HG03280 (cell line): ENCODE measurements around the gene MON1A.
"Not testable (repeated sequence)": the region's sequence is repeated elsewhere in the genome, so short reads cannot be mapped to it uniquely, and the experiment has no call there.

Experiments
- ATAC-seq: cut with Tn5 transposase; IDR thresholded peaks from one replicate; pipeline ENCODE4 v1.9.1; 2021; ENCODE audit warnings: mild to moderate bottlenecking, moderate library complexity; ENCODE audit not compliant: unreplicated experiment

MON1A gene, protein sequence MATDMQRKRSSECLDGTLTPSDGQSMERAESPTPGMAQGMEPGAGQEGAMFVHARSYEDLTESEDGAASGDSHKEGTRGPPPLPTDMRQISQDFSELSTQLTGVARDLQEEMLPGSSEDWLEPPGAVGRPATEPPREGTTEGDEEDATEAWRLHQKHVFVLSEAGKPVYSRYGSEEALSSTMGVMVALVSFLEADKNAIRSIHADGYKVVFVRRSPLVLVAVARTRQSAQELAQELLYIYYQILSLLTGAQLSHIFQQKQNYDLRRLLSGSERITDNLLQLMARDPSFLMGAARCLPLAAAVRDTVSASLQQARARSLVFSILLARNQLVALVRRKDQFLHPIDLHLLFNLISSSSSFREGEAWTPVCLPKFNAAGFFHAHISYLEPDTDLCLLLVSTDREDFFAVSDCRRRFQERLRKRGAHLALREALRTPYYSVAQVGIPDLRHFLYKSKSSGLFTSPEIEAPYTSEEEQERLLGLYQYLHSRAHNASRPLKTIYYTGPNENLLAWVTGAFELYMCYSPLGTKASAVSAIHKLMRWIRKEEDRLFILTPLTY

DNA sequence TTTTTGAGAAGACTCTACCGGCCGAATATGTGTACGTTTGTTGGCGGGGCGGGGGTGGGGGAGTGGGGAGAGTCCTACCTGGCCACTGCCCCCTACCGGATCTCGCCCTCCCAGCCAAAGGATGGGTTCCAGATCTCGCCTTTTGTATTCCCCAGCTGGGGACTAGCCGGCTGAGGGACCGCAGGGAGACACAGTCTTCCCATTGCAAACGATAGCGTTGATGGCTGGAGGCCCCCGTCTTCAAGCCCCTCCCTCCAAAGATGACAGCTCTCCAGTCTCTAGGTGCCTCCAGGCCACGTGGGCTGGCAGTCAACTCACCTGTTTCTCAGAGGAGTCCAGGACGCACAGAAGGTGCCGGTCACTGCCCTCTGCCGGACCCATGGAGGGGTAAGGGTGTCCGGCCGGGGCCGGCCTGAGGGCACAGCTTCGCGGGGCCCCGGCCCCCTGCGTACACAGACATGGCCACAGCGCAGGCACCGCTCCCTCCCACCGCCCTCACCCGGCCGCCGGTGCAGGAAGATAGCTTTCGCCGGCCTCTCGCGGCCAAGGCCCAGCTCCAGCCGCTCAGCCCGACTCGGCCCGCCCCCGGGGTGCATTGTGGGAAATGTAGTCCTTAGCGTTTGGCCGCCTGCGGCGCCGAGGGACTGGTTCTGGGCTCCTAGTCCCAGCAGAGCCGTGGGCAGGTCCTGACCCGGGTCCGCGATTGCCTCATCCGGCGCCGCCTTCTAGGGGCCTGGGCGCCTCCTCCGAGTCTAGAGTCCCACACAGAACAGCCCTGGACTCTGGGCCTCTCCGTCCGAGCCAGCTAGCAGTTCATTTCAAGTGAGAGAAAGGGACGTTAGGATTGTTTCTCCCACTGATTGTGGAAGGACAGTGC is at the start of gene MON1A:
Gene MON1A (minus strand): TSS at position 521 of the 877 bp plus-strand sequence. CDS start 16,465 bp downstream, outside the sequence.
- peak; percentile 94 for ATAC-seq

DNA sequence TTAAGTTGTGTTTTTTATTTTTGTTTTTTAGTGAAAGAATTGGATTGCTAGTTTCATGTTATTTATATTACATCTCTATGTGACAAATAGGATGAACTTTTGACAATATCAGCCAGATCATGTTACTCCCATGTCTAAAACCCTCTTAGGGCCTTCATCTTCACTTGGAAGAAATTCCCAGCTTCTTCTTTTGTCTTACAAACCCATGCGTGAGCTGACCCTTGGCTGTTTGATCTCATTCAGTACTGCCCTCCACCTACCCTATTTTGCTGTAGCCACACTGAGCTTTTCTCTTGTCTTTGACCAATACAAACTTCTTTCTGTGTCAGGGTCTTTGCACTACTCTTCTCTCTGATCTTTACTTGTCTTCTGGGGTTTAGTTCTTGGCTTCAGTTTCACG is 47.3 kb upstream of the MON1A start:
- no peak for ATAC-seq

DNA sequence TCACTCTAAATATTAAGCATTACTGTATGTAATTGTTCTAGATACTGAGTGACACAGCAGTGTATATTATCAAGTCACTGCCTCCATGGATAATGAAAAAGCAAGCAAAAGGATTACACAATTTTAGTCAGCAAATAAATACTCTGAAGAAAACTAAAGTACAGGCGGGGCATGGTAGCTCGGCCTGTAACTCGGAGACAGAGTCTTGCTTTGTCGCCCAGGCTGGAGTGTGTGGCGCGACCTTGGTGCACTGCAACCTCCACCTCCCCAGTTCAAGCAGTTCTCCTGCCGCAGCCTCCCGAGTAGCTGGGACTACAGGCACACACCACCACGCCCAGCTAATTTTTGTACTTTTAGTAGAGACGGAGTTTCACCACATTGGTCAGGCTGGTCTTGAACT is 43.0 kb upstream of the MON1A start:
- no peak for ATAC-seq

DNA sequence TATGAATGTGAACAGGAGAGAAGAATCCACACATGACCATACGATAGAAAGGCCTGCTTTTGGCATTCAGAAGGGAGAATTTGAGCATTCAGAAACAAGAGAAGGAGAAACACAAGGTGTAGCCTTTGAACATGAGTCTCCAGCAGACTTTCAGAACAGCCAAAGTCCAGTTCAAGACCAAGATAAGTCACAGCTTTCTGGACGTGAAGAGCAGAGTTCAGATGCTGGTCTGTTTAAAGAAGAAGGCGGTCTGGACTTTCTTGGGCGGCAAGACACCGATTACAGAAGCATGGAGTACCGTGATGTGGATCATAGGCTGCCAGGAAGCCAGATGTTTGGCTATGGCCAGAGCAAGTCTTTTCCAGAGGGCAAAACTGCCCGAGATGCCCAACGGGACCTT is 38.7 kb upstream of the MON1A start:
- ATAC-seq: no peak

DNA sequence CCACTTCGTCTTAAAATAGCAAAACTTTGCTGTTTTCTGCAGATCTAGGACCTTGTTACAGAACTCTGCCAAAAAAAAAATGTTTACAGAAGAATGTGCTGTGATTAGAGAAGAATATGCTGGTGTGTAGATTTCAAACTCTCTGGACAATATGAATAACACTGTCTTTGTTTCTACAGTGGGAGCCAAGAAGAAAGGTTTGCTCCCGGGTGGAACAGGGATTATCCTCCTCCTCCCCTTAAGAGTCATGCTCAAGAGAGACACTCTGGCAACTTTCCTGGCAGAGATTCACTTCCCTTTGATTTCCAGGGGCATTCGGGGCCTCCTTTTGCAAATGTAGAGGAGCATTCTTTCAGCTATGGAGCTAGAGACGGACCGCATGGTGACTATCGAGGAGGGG is 37.7 kb upstream of the MON1A start:
- no peak for ATAC-seq

DNA sequence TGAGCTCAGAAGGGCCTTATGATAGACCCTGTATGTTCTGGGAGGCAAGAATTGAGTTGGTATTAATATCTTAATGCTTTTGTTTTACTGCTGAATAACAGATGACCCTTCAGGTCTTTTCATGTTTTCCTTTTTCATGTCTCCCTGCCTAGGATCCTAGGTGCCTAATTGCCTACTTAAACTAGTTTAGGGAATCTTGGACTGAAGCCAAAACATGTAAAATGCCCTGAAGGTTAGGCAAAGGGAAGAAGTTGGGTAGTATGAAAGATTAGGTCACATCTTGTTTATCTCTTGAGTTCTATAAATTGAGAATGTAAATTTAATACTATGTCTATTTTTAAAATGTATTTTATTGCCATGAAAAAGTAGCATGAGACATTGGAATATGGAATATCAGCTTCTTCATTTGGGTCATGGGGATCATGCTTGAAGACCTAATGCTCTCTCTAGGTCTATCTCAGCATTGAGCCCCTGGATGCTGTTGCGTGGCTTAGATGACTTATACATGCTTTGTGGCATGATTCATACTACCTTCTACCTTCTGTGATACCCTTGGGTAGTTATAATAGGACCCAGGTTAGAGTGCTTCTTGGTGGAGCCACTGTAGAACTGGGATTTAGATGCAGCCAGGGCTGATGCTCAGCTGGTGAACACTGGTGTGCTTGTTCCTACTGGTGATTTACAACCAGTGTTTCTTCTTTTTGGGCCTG is 36.8 kb upstream of the MON1A start:
- no peak for ATAC-seq

DNA sequence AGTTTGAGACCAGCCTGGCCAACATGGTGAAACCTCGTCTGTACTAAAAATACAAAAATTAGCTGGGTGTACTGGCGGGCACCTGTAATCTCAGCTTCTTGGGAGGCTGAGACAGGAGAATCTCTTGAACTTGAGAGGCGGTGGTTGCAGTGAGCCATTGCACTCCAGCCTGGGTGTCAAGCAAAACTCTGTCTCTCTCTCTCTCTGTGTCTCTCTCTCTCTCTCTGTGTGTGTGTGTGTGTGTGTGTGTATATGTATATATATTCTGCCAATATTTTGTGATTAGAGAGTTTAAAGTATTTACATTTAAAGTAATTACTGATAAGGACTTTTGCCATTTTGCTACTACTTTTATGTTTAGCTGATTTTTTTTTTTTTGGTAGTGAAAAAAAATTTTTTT is 26.0 kb upstream of the MON1A start:
- ATAC-seq: no peak

DNA sequence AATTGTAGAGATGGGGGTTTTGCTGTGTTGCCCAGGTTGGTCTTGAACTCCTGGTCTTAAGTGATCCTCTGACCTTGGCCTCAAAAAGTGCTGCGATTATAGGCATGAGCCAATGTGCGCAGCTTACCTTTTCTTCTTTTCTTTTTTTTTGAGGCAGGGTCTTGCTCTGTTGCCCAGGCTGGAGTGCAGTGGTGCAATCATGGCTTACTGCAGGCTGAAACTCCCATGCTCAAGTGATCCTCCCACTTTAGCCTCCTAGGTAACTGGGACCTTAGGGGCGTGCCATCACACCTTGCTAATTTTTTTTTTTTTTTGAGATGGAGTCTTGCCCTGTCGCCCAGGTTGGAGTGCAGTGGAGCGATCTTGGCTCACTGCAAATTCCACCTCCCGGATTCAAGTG is 23.3 kb upstream of the MON1A start:
- no peak for ATAC-seq

DNA sequence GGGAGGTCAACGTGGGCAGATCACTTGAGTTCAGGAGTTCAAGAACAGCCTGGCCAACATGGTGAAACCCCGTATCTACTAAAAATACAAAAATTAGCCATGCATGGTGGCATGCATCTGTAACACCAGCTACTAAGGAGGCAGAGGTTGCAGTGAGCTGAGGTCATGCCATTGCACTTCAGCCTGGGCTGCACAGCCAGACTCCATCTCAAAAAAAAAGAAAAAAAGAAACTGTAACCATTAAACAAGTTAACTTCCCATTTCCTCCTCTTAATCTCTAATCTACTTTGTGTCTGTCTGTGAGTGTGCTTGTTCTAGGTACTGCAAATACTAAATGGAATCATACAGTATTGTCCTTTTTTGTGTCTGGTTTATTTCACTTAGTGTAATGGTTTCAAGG is 13.0 kb upstream of the MON1A start:
- ATAC-seq: no peak

DNA sequence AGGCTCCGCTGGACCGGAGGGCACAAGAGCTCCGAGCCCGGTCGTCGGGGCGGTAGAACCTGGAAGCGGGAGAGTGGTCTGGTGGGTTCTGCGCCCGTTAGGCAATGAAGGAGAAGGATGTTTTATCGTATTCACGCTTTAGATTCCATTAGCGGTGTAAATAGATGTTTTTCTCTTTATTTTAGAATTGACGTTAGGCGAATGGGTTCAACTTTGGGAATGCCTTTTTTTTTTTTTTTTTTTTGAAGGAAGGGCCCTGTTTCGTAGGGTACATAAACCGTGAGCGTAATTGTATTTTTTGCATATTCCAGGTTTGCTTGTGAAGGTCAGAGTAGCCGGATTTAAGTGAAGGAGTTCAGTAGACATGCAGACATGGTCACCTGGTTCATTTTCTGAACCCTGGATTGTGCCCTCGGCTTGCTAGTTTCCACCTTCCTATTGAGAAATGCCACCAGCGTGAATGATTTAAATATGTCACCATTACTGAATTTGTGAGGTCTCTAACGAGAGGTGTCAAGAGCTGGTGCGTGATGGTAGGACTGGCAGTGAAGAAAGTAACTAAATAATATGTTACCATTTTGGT is 11.1 kb upstream of the MON1A start:
- no peak for ATAC-seq

DNA sequence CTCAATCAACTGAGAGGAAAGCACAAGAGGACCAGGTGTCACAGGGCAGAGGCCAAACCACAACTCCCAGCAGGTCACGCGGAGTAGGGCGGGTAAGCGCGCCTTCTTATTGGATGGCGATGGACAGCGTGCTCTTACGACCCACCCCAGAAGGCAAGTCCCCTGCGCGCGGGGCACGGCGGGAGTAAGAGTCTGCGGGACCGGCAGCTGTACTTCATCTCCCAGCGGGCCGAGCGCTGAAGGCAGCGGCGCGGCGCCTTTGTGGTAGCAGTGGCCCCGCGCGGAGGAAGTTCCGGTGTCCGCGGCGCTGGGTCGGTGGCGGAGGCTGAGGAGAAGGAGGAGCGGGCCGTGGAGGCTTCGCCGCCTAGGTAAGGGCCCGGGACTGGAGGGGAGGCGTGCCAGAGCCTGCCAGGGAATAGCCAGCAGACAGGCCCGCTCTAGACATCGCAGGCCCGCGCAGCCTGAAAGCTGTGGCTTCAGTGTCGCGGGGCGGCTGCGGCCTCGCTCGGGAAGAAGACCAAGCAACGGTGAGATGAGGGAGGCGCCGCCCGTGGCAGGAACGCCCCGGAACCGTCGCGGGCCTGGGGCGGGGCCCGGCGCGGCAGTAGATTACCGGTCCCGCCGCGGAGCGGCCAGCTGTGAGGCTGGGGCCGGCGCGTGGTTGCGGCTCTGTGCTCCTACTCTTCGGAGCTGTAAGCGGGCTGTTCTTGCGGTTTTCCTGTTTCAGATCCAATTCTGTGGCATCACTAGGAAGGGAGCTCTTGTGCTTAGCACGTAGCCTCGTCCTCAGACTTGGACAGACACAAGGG is 10.5 kb upstream of the MON1A start, which contains the start of gene RBM6:
Gene RBM6 (plus strand): TSS at position 293 of the 809 bp plus-strand sequence. CDS start 22,492 bp downstream, outside the sequence.
- ATAC-seq: peak; percentile 92

DNA sequence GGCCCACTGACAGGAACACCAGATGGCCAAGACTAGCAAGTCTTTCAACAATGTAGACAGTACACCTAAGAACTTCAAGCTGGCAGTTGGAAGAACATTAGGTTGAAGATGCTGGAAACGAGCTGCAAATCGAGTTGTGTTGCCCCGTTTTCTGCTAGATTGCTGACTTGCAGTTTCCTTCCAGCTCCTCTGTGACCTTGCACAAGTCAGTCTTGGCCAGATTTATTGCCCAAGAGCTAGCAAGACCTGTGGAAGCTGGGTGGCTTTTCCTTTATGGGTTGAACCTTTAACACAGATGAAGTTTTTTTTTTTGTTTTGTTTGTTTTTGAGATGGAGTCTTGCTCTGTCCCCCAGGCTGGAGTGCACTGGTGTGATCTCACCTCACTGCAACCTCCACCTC is 7.5 kb upstream of the MON1A start:
- ATAC-seq: no peak

DNA sequence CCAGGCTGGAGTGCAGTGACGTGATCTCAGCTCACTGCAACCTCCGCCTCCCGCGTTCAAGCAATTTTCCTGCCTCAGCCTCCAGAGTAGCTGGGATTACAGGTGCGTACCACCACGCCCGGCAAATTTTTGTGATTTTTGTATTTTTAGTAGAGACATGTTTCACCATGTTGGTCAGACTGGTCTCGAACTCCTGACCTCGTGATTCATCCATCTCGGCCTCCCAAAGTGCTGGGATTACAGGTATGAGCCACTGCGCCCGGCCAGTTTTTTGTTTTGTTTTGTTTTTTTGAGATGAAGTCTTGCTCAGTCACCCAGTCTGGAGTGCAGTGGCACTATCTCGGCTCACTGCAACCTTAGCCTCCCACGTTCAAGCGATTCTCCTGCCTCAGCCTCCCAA is 2.7 kb upstream of the MON1A start:
- not testable (repeated sequence) for ATAC-seq

DNA sequence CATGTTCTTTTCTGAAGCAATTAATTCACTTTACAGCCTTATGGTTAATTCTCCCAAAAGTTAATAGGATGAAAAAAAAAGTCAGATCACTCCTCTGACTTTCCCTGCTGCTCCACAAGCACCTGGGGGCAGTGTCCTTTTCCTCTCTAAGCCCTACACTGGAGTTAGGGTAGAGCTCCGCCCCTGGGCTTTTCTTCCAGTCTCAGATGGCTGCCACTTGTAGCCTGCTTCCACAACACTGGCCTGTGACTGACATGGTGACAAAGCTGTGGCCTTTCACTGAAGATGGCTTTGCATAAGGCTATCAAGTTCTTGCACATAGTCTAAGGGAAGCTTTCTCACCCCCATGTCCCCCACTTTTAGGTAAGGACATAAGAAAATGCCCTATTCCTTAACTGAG is 1.3 kb upstream of the MON1A start:
- no peak for ATAC-seq

DNA sequence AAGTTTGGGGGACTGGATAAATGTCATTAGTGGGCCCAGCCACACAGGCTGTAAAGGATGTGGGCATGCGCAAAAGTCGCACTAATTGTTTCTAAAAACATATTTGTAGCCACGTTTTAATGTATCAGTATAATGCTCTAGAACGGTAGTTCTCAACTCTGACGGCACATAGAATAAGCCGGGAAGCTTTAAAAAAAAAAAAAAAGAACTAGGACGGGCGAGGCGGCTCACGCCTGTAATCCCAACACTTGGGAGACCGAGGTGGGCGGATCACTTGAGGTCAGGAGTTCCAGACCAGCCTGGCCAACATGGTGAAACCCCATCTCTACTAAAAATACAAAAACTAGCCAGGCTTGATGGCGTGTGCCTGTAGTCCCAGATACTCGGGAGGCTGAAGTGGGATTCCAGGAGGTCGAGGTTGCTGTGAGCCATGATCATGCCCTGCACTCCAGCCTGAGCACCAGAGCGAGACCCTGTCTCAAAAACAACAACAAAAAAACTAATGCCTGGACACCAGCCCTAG is 618 bp upstream of the MON1A start:
- no peak for ATAC-seq

DNA sequence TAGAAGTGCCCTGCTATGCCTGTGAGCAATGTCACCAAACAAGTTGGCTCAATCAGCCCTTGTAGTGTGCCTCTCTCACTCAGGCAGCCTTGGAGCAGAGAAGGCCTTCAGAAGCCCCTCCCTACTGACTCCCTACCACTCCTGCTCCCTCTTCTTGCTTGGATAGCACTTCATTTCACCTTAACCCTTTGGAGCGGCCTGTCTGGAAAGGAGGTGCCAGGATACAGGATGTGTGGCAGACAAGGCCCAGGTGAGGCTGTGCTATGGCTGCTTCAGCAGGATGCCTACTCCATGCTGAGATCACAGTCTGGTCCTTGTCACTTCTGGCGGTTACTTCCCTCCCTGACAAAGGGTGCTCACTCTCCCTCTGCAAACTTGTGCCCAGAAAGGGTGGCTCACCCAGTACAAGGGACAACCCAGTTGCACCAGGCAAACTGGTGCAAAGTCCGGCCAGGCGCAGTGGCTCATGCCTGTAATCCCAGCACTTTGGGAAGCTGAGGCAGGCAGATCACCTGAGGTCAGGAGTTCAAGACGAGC is 1.1 kb downstream of the MON1A start:
- no peak for ATAC-seq

DNA sequence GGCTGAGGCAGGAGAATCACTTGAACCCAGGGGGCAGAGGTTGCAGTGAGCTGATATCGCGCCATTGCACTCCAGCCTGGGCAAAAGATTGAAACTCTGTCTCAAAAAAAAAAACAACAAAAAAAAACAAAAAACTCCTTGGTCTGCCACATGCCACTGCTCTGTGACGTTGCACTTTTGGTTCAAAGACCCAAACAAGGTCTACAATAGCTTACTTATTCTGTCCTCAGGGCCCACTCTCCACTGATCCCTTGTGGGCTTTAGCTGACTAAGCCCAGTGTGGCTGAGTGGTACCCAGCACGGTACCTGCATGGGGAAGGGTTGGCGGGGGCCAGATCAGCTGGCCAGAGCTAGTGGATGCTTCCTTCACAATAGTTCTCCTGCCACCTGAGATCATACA is 1.8 kb downstream of the MON1A start:
- ATAC-seq: no peak

DNA sequence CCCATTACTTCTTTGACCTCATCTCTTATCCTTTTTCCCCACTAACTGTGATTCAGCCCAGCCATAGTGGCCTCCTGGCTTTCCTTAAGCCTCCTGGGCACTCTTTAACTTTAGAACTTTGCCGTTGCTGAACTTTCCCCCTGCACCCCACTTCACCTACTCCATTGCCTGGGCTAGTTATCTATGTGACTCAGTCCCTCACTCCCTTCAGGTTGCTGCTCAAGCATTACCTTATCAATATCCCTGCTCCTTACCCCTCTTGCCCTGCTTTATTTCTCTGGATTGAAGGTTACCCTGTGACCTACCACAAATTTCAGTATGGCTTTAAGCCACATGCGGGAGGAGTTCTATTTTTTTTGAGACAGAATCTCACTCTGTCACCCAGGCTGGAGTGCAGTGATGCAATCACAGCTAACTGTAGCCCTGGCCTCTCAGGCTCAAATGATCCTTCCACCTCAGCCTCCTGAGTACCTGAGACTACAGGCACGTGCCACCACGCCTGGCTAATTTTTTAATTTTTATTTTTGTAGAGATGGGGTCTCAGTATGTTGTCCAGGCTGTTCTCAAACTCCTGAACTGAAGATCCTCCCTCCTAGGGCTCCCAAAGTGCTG is 3.4 kb downstream of the MON1A start:
- no peak for ATAC-seq

DNA sequence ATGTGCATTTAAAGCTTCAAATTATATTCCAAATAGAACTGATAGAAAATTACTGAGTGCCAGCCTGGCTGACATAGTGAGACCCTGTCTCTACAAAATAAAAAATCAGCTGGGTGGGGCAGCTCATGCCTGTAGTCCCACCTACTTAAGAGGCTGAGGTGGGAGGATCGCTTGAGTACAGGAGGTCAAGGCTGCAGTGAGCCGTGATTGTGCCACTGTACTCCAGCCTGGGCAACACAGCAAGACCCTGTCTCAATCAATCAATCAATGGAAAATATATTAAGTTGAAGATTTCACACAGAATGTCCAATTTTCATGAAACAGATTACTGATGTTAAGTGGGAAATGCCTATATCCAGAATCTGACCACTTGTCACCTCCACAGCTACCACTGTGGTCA is 4.1 kb downstream of the MON1A start:
- ATAC-seq: no peak
